Gastroesophageal sphincter (tissue), 3 donors: ENCODE measurements around the gene SERINC2.

Experiments used
- CTCF ChIP-seq, 4 experiments: fragments of 200-600 bp in 2 of 4; fragments of 450-650 bp in 2 of 4; sonication (generic) in 1 of 4; IDR thresholded peaks; one replicate each; pipeline ENCODE4 v1.5.1; 2017 to 2019; ENCODE audit warnings: antibody characterized with exemption in 4 of 4, mild to moderate bottlenecking in 2 of 4, moderate library complexity in 2 of 4
- EP300 ChIP-seq: sonication (generic); formaldehyde crosslinking; IDR thresholded peaks from one replicate; pipeline ENCODE4 v1.6.1; 2017; ENCODE audit warnings: antibody characterized with exemption, mild to moderate bottlenecking
- POLR2A ChIP-seq, 2 donors: fragments of 450-650 bp; IDR thresholded peaks; one replicate each; pipeline ENCODE4 v1.6.1; 2017; ENCODE audit warnings: antibody characterized with exemption in 2 of 2, mild to moderate bottlenecking in 2 of 2, moderate library complexity in 1 of 2

GRCh38 chr1:31458287-31458896 lies 45.4 kb downstream of the SERINC2 start:
- no peak for TF ChIP-seq POLR2A (IDR thresholded peaks at IDR 0.05)
- TF ChIP-seq EP300 = no peak
- no peak for TF ChIP-seq CTCF (IDR thresholded peaks at IDR 0.05)
